CD4-positive, alpha-beta T cell (primary cell): Measurements from ENCODE around the gene VSNL1. TPM values are rescaled to one million over a fixed set of nuclear protein-coding genes. Genes with fewer than 3 reads are reported as not detected.
"Not testable (repeated sequence)": the region's sequence is repeated elsewhere in the genome, so short reads cannot be mapped to it uniquely, and the experiment has no call there.

Experiments
- ATAC-seq: fragments of 200-7000 bp; cut with Tn5 transposase; one replicate; pipeline ENCODE4 v1.10.0; 2022; ENCODE audit warnings: mild to moderate bottlenecking; ENCODE audit not compliant: poor library complexity
- CTCF ChIA-PET: fragments of 350-600 bp; sonication (Branson Sonifier 250); formaldehyde crosslinking; loops from one replicate; lab custom pipeline; 2021; ENCODE audit warnings: antibody characterized with exemption, inconsistent platforms; lab: Charles Lee
- POLR2A ChIA-PET: fragments of 350-600 bp; sonication (Branson Sonifier 250); formaldehyde crosslinking; loops from one replicate; lab custom pipeline; 2021; ENCODE audit warnings: antibody characterized with exemption, inconsistent platforms; lab: Charles Lee
- DNase-seq, 14 experiments: peaks; one replicate each; pipeline ENCODE4 v3.0.0-alpha.2; 2013 to 2020; ENCODE audit warnings: mixed read lengths in 2 of 14
- H3K27ac ChIP-seq, 2 donors: one replicate each; pipeline versions ENCODE4 v1.5.1 to v1.7.0; 2013; ENCODE audit warnings: low read length in 2 of 2, low read depth in 1 of 2, mild to moderate bottlenecking in 1 of 2
- H3K27me3 ChIP-seq, 2 experiments: 1 replicate in 1 of 2; 2 replicates in 1 of 2; pipeline versions ENCODE4 v1.6.1 to v1.7.0; 2013; ENCODE audit warnings: low read length in 2 of 2, control low read depth in 1 of 2, mild to moderate bottlenecking in 1 of 2, moderate library complexity in 1 of 2; ENCODE audit not compliant: insufficient read depth in 2 of 2, control insufficient read depth in 1 of 2
- H3K36me3 ChIP-seq: one replicate; pipeline ENCODE4 v1.6.1; 2013; ENCODE audit warnings: low read length, control low read depth; ENCODE audit not compliant: insufficient read depth
- H3K4me1 ChIP-seq: one replicate; pipeline ENCODE4 v1.6.1; 2013; ENCODE audit warnings: low read length, control low read depth; ENCODE audit not compliant: insufficient read depth
- H3K4me3 ChIP-seq: one replicate; pipeline ENCODE4 v1.5.1; 2013; ENCODE audit warnings: mild to moderate bottlenecking, low read length, moderate library complexity
- H3K9me3 ChIP-seq, 2 experiments: 1 replicate in 1 of 2; 2 replicates in 1 of 2; pipeline versions ENCODE4 v1.6.1 to v1.7.0; 2013; ENCODE audit warnings: low read length in 2 of 2, mild to moderate bottlenecking in 2 of 2, control low read depth in 1 of 2, moderate library complexity in 1 of 2; ENCODE audit not compliant: control insufficient read depth in 1 of 2, insufficient read depth in 1 of 2
- H3K27ac Mint-ChIP-seq: one replicate; pipeline ENCODE4 v1.8.0; 2020; ENCODE audit warnings: mixed read lengths
- H3K27me3 Mint-ChIP-seq: one replicate; pipeline ENCODE4 v1.8.0; 2021; ENCODE audit warnings: mixed read lengths
- H3K36me3 Mint-ChIP-seq: one replicate; pipeline ENCODE4 v1.8.0; 2021; ENCODE audit warnings: low read depth, mixed read lengths
- H3K4me1 Mint-ChIP-seq: one replicate; pipeline ENCODE4 v1.8.0; 2021; ENCODE audit warnings: low read depth, mixed read lengths
- H3K4me3 Mint-ChIP-seq: one replicate; pipeline ENCODE4 v1.8.0; 2020; ENCODE audit warnings: mild to moderate bottlenecking, mixed read lengths
- H3K9me3 Mint-ChIP-seq: one replicate; pipeline ENCODE4 v1.8.0; 2020; ENCODE audit warnings: mixed read lengths
- intact Hi-C, 2 experiments: fragments of 100-400 bp; cut with DNase I in 1 of 2; cut with micrococcal nuclease in 1 of 2; formaldehyde crosslinking; loops; one replicate each; pipeline versions ENCODE4 v1.15.1 to v1.9.0; 2023 to 2025; cut with DNase I, micrococcal nuclease
- total RNA-seq, 174 experiments: library from RNA in 2 of 174; stranded (reverse) in 2 of 174; gene quantifications; one replicate each; pipeline ENCODE4 v1.2.3 and lab custom pipeline; 2021 to 2026
- TF ChIP-seq, protein P1 (sequence below): fragments of 200-600 bp; IDR thresholded peaks from one replicate; pipeline ENCODE4 v1.8.0; 2022; ENCODE audit warnings: antibody characterized with exemption, mild to moderate bottlenecking

The VSNL1 gene
- total RNA-seq, 2 experiments from 2014 or later = not detected

DNA sequence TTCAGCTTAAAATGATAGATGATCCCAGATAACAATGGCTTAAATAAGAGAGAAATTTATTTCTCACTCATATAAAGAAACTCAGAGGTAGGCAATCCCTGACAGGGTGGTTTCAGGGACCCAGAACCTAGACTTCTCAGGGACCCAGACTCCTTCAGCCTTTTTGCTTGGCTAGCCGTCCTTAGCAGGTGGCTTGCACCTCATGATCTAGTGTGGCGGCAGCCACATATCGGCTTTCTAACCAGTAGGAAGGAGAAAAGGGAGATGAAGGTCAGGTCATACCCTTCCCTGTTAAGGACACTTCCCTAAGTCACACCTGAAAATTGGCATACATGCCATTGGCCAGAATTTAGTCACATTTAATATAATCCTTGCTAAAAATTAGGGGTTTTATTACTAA lies 18.4 kb downstream of the VSNL1 start:
- no peaks in the 10 kb centered on the region for H3K36me3 Mint-ChIP-seq

DNA sequence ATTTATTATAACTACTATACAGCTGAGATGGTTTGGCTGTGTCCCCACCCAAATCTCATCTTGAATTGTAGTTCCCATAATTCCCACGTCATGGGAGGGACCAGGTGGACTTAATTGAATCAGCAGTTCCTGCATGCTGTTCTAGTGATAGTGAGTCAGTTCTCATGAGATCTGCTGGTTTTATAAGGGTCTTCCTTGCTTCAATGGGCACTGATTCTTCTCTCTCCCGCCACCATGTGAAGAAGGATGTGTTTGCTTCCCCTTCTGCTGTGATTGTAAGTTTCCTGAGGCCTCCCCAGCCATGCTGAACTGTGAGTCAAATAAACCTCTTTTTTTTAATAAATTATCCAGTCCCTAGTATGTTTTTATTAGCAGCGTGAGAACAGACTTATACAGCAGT lies 25.2 kb downstream of the VSNL1 start:
- POLR2A ChIA-PET, DNase-seq, ATAC-seq, CTCF ChIA-PET, H3K27ac Mint-ChIP-seq, H3K27ac ChIP-seq, H3K36me3 ChIP-seq, H3K4me3 Mint-ChIP-seq, intact Hi-C loops, H3K36me3 Mint-ChIP-seq, H3K4me3 ChIP-seq, H3K27me3 Mint-ChIP-seq, H3K27me3 ChIP-seq, H3K9me3 Mint-ChIP-seq, H3K4me1 ChIP-seq, H3K4me1 Mint-ChIP-seq, H3K9me3 ChIP-seq: not testable (repeated sequence)

More for the DNA sequence above, 18.4 kb downstream of the VSNL1 start:
- Histone ChIP-seq H3K4me3 (no peak overlapping the region), H3K36me3 (no peaks in the 10 kb centered on the region), H3K9me3 (no peaks in the 10 kb centered on the region), H3K27ac (no peak overlapping the region), H3K27me3 (no peaks in the 10 kb centered on the region), H3K4me1 (no peaks in the 10 kb centered on the region)
- no peak for ATAC-seq
- H3K27ac Mint-ChIP-seq = no peak overlapping the region
- no peak overlapping the region for H3K4me3 Mint-ChIP-seq
- DNase-seq = no peak
- CTCF ChIA-PET = no interaction called here
- no peaks in the 10 kb centered on the region for H3K4me1 Mint-ChIP-seq
- POLR2A ChIA-PET = no interaction called here
- TF ChIP-seq, protein P1, sequence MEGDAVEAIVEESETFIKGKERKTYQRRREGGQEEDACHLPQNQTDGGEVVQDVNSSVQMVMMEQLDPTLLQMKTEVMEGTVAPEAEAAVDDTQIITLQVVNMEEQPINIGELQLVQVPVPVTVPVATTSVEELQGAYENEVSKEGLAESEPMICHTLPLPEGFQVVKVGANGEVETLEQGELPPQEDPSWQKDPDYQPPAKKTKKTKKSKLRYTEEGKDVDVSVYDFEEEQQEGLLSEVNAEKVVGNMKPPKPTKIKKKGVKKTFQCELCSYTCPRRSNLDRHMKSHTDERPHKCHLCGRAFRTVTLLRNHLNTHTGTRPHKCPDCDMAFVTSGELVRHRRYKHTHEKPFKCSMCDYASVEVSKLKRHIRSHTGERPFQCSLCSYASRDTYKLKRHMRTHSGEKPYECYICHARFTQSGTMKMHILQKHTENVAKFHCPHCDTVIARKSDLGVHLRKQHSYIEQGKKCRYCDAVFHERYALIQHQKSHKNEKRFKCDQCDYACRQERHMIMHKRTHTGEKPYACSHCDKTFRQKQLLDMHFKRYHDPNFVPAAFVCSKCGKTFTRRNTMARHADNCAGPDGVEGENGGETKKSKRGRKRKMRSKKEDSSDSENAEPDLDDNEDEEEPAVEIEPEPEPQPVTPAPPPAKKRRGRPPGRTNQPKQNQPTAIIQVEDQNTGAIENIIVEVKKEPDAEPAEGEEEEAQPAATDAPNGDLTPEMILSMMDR = no peak
- H3K27me3 Mint-ChIP-seq = no peaks in the 10 kb centered on the region
- H3K9me3 Mint-ChIP-seq = no peaks in the 10 kb centered on the region
- intact Hi-C loops = no loop called here

DNA sequence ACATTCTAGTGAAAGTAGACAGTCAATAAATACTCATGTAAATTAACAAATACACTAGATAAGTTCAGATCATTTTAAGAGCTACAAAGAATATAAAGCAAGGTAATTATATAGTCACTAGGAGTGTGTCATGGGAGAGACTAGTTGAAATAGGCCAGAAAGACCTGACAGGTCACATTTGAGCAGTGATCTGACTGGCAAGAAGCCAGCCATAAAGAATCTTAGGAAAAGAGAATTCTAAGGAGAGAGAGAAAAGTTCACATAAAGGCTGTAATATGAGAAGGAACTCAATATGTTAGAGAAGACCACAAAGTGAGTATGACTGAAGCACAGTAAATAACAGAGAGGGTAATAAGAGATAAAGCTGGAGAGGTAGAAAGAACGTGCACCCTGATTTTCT lies 31.2 kb downstream of the VSNL1 start:
- Histone ChIP-seq H3K4me1 (no peaks in the 10 kb centered on the region), H3K9me3 (peaks cover 0 to 4% of the 10 kb centered on the region in 2 experiments), H3K4me3 (no peak overlapping the region), H3K27ac (no peak overlapping the region), H3K27me3 (no peaks in the 10 kb centered on the region), H3K36me3 (no peaks in the 10 kb centered on the region)
- ATAC-seq = no peak
- TF ChIP-seq, protein P1 = no peak
- no peak for DNase-seq
- Mint-ChIP-seq H3K4me3 (no peak overlapping the region), H3K9me3 (peaks cover 2% of the 10 kb centered on the region), H3K36me3 (no peaks in the 10 kb centered on the region), H3K27ac (no peak overlapping the region), H3K27me3 (no peaks in the 10 kb centered on the region), H3K4me1 (no peaks in the 10 kb centered on the region)
- POLR2A ChIA-PET = no interaction called here
- CTCF ChIA-PET = no interaction called here
- intact Hi-C loops = no loop called here

DNA sequence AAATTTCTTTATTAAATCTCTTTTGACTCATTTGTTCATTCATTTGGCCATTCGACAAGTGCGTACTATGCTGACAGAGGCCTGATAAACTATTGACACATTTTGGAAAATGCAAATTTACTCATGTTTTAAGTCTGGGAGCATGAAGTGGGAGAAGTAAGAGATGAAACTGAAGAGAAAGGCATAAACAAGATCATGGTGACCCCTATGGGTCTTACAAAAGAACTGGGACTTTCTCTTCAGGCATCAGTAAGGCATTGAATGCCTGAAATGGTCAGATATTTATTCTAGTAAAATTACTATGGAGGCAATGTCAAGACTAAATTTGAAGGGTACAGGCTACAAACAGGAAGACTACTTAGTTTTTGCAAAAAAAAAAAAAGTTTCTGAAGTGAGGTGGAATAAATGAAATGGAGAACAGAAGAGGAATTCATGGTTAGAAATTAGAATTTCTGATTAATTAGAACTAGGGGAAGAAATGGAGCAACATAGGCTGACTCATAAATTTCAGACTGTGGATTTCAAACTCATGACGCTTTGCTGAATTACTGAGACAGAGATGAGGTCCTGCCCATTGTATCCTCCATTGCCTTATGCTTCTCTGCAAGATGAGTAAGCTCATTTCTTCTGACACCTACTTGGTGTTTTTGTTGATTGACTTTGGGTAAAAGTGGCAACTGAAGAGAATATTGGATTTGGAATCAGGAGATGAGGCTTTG lies 32.7 kb downstream of the VSNL1 start:
- Mint-ChIP-seq H3K27ac (no peak overlapping the region), H3K4me3 (no peak overlapping the region), H3K27me3 (no peaks in the 10 kb centered on the region), H3K36me3 (no peaks in the 10 kb centered on the region), H3K4me1 (no peaks in the 10 kb centered on the region), H3K9me3 (peaks cover 2% of the 10 kb centered on the region)
- H3K4me3 ChIP-seq = no peak overlapping the region
- intact Hi-C loops = no loop called here
- TF ChIP-seq, protein P1 = no peak
- POLR2A ChIA-PET = no interaction called here
- CTCF ChIA-PET = no interaction called here
- no peak overlapping the region for H3K27ac ChIP-seq
- no peak for ATAC-seq
- H3K36me3 ChIP-seq = no peaks in the 10 kb centered on the region
- no peaks in the 10 kb centered on the region for H3K4me1 ChIP-seq
- H3K27me3 ChIP-seq = no peaks in the 10 kb centered on the region
- peaks cover 0 to 4% of the 10 kb centered on the region in 2 experiments for H3K9me3 ChIP-seq
- DNase-seq = no peak
